H1 (cell line): Measurements from ENCODE around the gene MAGI1.

Source experiments
- CTCF ChIP-seq, 3 experiments: IDR thresholded peaks; 1 replicate in 2 of 3; 2 replicates in 1 of 3; pipeline versions ENCODE4 v1.5.1 to v1.6.1; 2011; ENCODE audit warnings: low read length in 3 of 3, mild to moderate bottlenecking in 3 of 3, inconsistent platforms in 2 of 3, low read depth in 1 of 3, moderate library complexity in 1 of 3; ENCODE audit not compliant: insufficient read depth in 1 of 3; ENCODE audit errors: control extremely low read depth in 1 of 3
- EGR1 ChIP-seq: IDR thresholded peaks from 2 replicates; pipeline ENCODE4 v1.6.1; 2011; ENCODE audit warnings: low read depth, low read length, borderline replicate concordance
- EZH2 ChIP-seq: fragments of 200-600 bp; sonication (generic); IDR thresholded peaks from 2 replicates; pipeline ENCODE4 v1.7.1; 2012; ENCODE audit warnings: low read depth, mild to moderate bottlenecking, moderate library complexity, low read length, inconsistent platforms; ENCODE audit not compliant: severe bottlenecking
- GTF2F1 ChIP-seq: IDR thresholded peaks from 2 replicates; pipeline ENCODE4 v1.6.1; 2012; ENCODE audit warnings: low read depth, low read length, improper control_type of control experiment, borderline replicate concordance
- POLR2A ChIP-seq, 2 experiments: IDR thresholded peaks; 1 replicate in 1 of 2; 2 replicates in 1 of 2; pipeline ENCODE4 v1.6.1; 2011; ENCODE audit warnings: low read depth in 2 of 2, low read length in 2 of 2, mild to moderate bottlenecking in 2 of 2; ENCODE audit errors: control extremely low read depth in 1 of 2
- POLR2AphosphoS5 ChIP-seq: IDR thresholded peaks from 2 replicates; pipeline ENCODE4 v1.6.1; 2011; ENCODE audit warnings: low read depth, low read length
- RFX5 ChIP-seq: IDR thresholded peaks from 2 replicates; pipeline ENCODE4 v1.6.1; 2011; ENCODE audit warnings: low read depth, low read length, improper control_type of control experiment, borderline replicate concordance
- TAF7 ChIP-seq: optimal IDR thresholded peaks from 2 replicates; pipeline ENCODE3; 2011; ENCODE audit warnings: low read depth, mild to moderate bottlenecking, inconsistent platforms, low read length, moderate library complexity, borderline replicate concordance
- TF ChIP-seq, protein P1 (sequence below): IDR thresholded peaks from 2 replicates; pipeline ENCODE4 v1.6.1; 2012; ENCODE audit warnings: inconsistent platforms

GRCh38 chr3:65396078-65396477, 642.6 kb downstream of the MAGI1 start:
- TF ChIP-seq, protein P1, sequence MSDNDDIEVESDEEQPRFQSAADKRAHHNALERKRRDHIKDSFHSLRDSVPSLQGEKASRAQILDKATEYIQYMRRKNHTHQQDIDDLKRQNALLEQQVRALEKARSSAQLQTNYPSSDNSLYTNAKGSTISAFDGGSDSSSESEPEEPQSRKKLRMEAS = no peak
- TF ChIP-seq POLR2A (IDR thresholded peaks at IDR 0.05; ENCODE audit: control extremely low read depth in 1 of 2, low read depth in 2 of 2, low read length in 2 of 2) (no peak), GTF2F1 (no peak), POLR2AphosphoS5 (no peak), RFX5 (no peak), CTCF (IDR thresholded peaks at IDR 0.05; ENCODE audit: control extremely low read depth in 1 of 3, insufficient read depth in 1 of 3, low read depth in 1 of 3, low read length in 3 of 3) (no peak), EZH2 (no peak), TAF7 (no peak), EGR1 (no peak)
